Measurements from ENCODE around the gene B9D1.

DNA sequence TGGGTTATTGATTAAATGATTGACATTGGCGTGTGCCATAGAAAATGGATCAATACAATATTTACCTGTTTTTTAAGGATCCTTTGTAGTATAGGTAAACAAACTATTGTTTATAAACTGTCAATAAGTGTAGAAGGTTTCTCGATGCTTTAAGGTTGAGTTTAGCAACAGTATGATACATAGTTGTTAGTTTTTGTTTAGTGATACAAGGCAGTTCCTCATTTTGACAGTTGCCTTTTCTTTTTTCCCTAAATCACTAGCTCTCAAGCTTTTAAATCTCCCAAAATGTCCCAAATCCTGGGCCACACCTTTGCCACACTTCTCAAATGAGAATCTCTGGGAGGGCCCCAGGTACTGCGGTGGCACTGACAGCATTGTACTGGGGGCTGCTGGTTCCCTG, 68.1 kb downstream of the B9D1 start:
- TF ChIP-seq CTCF (IDR thresholded peaks at IDR 0.05; ENCODE audit: poor library complexity) (no peak), EZH2phosphoT487 (IDR thresholded peaks at IDR 0.05; ENCODE audit: low read depth, severe bottlenecking, unreplicated experiment) (no peak), EZH2 (IDR thresholded peaks at IDR 0.05; ENCODE audit: borderline replicate concordance) (no peak)
